Activated T-cell treated with anti-CD3 and anti-CD28 coated beads for 4 hours (primary cell): ENCODE data around the gene TNRC6C.
"Not testable (repeated sequence)": the region's sequence is repeated elsewhere in the genome, so short reads cannot be mapped to it uniquely, and the experiment has no call there.

Source experiments
- DNase-seq: peaks from one replicate; pipeline ENCODE4 v3.0.0-alpha.2; 2020

The TNRC6C gene

GRCh38 chr17:78113804-78114785, 155.6 kb downstream of the TNRC6C start:
- no peak for DNase-seq

GRCh38 chr17:78114831-78115723, 156.6 kb downstream of the TNRC6C start:
- DNase-seq: no peak

GRCh38 chr17:78115803-78116202, 157.3 kb downstream of the TNRC6C start:
- DNase-seq: not testable (repeated sequence)

GRCh38 chr17:78116411-78116810, 157.9 kb downstream of the TNRC6C start:
- no peak for DNase-seq

- DNase-seq: no peak
Measured at GRCh38 chr17:78117027-78117981, 158.8 kb downstream of the TNRC6C start.

GRCh38 chr17:78118801-78119241, 160.3 kb downstream of the TNRC6C start:
- no peak for DNase-seq

GRCh38 chr17:78120537-78120936, 162.0 kb downstream of the TNRC6C start:
- no peak for DNase-seq

GRCh38 chr17:78120971-78121800, 162.7 kb downstream of the TNRC6C start:
- DNase-seq: no peak

GRCh38 chr17:78121801-78122215, 163.3 kb downstream of the TNRC6C start:
- DNase-seq: no peak

- DNase-seq: no peak
Measured at GRCh38 chr17:78122216-78122930, 163.9 kb downstream of the TNRC6C start.

- DNase-seq: no peak
Measured at GRCh38 chr17:78122931-78123249, 164.4 kb downstream of the TNRC6C start.

- no peak for DNase-seq
Measured at GRCh38 chr17:78123258-78123929, 164.9 kb downstream of the TNRC6C start.

- no peak for DNase-seq
Measured at GRCh38 chr17:78124081-78124835, 165.8 kb downstream of the TNRC6C start.

- DNase-seq: no peak
Measured at GRCh38 chr17:78124836-78125137, 166.3 kb downstream of the TNRC6C start.

- no peak for DNase-seq
Measured at GRCh38 chr17:78125138-78125913, 166.8 kb downstream of the TNRC6C start.

GRCh38 chr17:78125976-78126894, 167.7 kb downstream of the TNRC6C start:
- no peak for DNase-seq

GRCh38 chr17:78126895-78127238, 168.4 kb downstream of the TNRC6C start:
- DNase-seq: no peak
